HCT116 (cell line): ENCODE data around the gene NUP50.

Source experiments
- ATF3 ChIP-seq: IDR thresholded peaks from 2 replicates; pipeline ENCODE4 v1.6.1; 2012
- CTCF ChIP-seq, 3 experiments: fragments of 200-600 bp in 1 of 3; sonication (generic) in 1 of 3; IDR thresholded peaks in 2 of 3; conservative IDR thresholded peaks in 1 of 3; 2 replicates each; pipeline ENCODE4 v1.5.1; 2012 to 2017; ENCODE audit warnings: low read depth in 2 of 3, low read length in 2 of 3, antibody characterized with exemption in 1 of 3, borderline replicate concordance in 1 of 3, control low read depth in 1 of 3, mild to moderate bottlenecking in 1 of 3, mixed read lengths in 1 of 3, mixed run types in 1 of 3, moderate library complexity in 1 of 3; ENCODE audit not compliant: insufficient read depth in 1 of 3
- EGR1 ChIP-seq: IDR thresholded peaks from 2 replicates; pipeline ENCODE4 v1.6.1; 2012; ENCODE audit warnings: low read depth
- EZH2 ChIP-seq: fragments of 200-600 bp; sonication (generic); IDR thresholded peaks from 2 replicates; pipeline ENCODE4 v1.6.1; 2017; ENCODE audit warnings: antibody characterized with exemption, mixed run types
- FOSL1 ChIP-seq: IDR thresholded peaks from 2 replicates; pipeline ENCODE4 v1.6.1; 2012; ENCODE audit warnings: low read depth
- JUND ChIP-seq: IDR thresholded peaks from 2 replicates; pipeline ENCODE4 v1.6.1; 2012
- POLR2A ChIP-seq: IDR thresholded peaks from 2 replicates; pipeline ENCODE4 v1.7.0; 2011; ENCODE audit warnings: borderline replicate concordance; ENCODE audit not compliant: insufficient read depth, insufficient read length; ENCODE audit errors: extremely low read depth
- ZNF274 ChIP-seq: fragments of 200-500 bp; sonication (Bioruptor generic); IDR thresholded peaks from 2 replicates; pipeline ENCODE4 v1.6.1; 2014; ENCODE audit warnings: mild to moderate bottlenecking, low read depth, low read length, inconsistent platforms

GRCh38 chr22:45233386-45233785 lies 69.7 kb downstream of the NUP50 start:
- TF ChIP-seq CTCF (IDR thresholded peaks at IDR 0.05 in 2 of 3, conservative IDR thresholded peaks at IDR 0.05 in 1 of 3; ENCODE audit: borderline replicate concordance in 1 of 3, insufficient read depth in 1 of 3, low read depth in 2 of 3, low read length in 2 of 3), result no peak
- TF ChIP-seq ZNF274, result no peak
- no peak for TF ChIP-seq JUND
- TF ChIP-seq EZH2, result no peak
- no peak for TF ChIP-seq EGR1
- no peak for TF ChIP-seq ATF3
- TF ChIP-seq POLR2A, result no peak
- TF ChIP-seq FOSL1, result no peak
